GM18873 (cell line): Measurements from ENCODE around the gene AIF1.
A peak's percentile ranks its signal among the peaks of the same experiment; 100 is the strongest.

Source experiments
- ATAC-seq: cut with Tn5 transposase; IDR thresholded peaks from one replicate; pipeline ENCODE4 v1.9.1; 2021; ENCODE audit warnings: mild to moderate bottlenecking, moderate library complexity, moderate number of reproducible peaks; ENCODE audit not compliant: unreplicated experiment, low FRiP score

The AIF1 gene

GRCh38 chr6:31639449-31639861 lies 24.4 kb downstream of the AIF1 start:
- ATAC-seq, result no peak

- no peak for ATAC-seq
These were observed 25.6 kb downstream of the AIF1 start for GRCh38 chr6:31640612-31641011.

GRCh38 chr6:31641370-31641769 lies 26.3 kb downstream of the AIF1 start:
- no peak for ATAC-seq

- no peak for ATAC-seq
These were observed 27.9 kb downstream of the AIF1 start for GRCh38 chr6:31642798-31643570.

GRCh38 chr6:31643818-31644454 lies 28.9 kb downstream of the AIF1 start:
- ATAC-seq, result no peak

GRCh38 chr6:31645325-31645724 lies 30.3 kb downstream of the AIF1 start:
- no peak for ATAC-seq

- peak; percentile 19 for ATAC-seq
These were observed 36.7 kb downstream of the AIF1 start for GRCh38 chr6:31651602-31652191.

GRCh38 chr6:31652925-31653724 lies 38.1 kb downstream of the AIF1 start:
- ATAC-seq, result peak; percentile 48

- no peak for ATAC-seq
These were observed 39.7 kb downstream of the AIF1 start for GRCh38 chr6:31654574-31655348.

- ATAC-seq, result no peak
These were observed 40.6 kb downstream of the AIF1 start, which contains the start of gene APOM for GRCh38 chr6:31655349-31656237. APOM (plus strand) TSS chr6:31655894; CDS start chr6:31655967, 73 bp downstream.

GRCh38 chr6:31657406-31658157 lies 42.5 kb downstream of the AIF1 start:
- no peak for ATAC-seq

GRCh38 chr6:31658158-31658688 lies 43.2 kb downstream of the AIF1 start:
- no peak for ATAC-seq

GRCh38 chr6:31658983-31659648 lies 44.1 kb downstream of the AIF1 start:
- ATAC-seq, result no peak

- ATAC-seq, result no peak
These were observed 44.8 kb downstream of the AIF1 start for GRCh38 chr6:31659649-31660380.

GRCh38 chr6:31660381-31661261 lies 45.6 kb downstream of the AIF1 start, which contains the start of gene C6orf47:
C6orf47 (minus strand) TSS chr6:31660778; CDS start chr6:31659947, 831 bp downstream.
- ATAC-seq, result no peak
